HEK293 (cell line): Measurements from ENCODE around the gene ZNF43.

Experiments used
- ATF2 ChIP-seq: fragments of 450-650 bp; formaldehyde crosslinking; IDR thresholded peaks from 2 replicates; pipeline ENCODE4 v1.5.1; 2016; ENCODE audit warnings: missing biosample characterization, missing genetic modification characterization, low read depth
- HOXA7 ChIP-seq: sonication (generic); formaldehyde crosslinking; IDR thresholded peaks from 2 replicates; pipeline ENCODE4 v1.8.1; 2022; ENCODE audit warnings: missing genetic modification reagents, borderline replicate concordance
- MYNN ChIP-seq: fragments of 450-650 bp; formaldehyde crosslinking; IDR thresholded peaks from 2 replicates; pipeline ENCODE4 v1.5.1; 2016; ENCODE audit warnings: missing biosample characterization, missing genetic modification characterization, borderline replicate concordance
- REST ChIP-seq: fragments of 450-650 bp; formaldehyde crosslinking; IDR thresholded peaks from 2 replicates; pipeline ENCODE4 v1.5.1; 2016; ENCODE audit warnings: missing biosample characterization, missing genetic modification characterization
- TF ChIP-seq, protein P1 (sequence below): fragments of 450-650 bp; formaldehyde crosslinking; IDR thresholded peaks from 2 replicates; pipeline ENCODE4 v1.5.1; 2016; ENCODE audit warnings: missing biosample characterization, missing genetic modification characterization

DNA sequence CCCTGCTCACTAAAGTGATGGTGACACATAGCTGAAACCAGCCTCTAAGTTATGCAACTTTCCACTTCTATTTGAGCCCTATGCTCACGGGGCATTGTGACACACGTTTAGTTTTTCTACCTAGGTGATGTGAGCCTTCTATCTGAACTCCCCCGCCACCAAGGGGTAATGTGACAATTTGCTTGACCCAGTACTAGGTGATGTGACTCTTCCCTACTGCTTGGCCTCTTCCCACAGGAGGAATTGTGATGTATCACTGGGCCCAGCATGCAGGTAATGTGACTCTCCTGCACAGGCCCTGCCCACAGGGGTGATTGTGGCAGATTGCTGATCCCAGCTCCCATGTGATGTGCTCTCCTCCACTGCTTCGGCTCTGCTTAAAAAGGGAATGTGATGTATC is 42.7 kb upstream of the ZNF43 start:
- TF ChIP-seq, protein P1, sequence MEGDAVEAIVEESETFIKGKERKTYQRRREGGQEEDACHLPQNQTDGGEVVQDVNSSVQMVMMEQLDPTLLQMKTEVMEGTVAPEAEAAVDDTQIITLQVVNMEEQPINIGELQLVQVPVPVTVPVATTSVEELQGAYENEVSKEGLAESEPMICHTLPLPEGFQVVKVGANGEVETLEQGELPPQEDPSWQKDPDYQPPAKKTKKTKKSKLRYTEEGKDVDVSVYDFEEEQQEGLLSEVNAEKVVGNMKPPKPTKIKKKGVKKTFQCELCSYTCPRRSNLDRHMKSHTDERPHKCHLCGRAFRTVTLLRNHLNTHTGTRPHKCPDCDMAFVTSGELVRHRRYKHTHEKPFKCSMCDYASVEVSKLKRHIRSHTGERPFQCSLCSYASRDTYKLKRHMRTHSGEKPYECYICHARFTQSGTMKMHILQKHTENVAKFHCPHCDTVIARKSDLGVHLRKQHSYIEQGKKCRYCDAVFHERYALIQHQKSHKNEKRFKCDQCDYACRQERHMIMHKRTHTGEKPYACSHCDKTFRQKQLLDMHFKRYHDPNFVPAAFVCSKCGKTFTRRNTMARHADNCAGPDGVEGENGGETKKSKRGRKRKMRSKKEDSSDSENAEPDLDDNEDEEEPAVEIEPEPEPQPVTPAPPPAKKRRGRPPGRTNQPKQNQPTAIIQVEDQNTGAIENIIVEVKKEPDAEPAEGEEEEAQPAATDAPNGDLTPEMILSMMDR (tag by site-specific recombination), result no peak
- TF ChIP-seq MYNN (tag by site-specific recombination) (no peak), ATF2 (tag by site-specific recombination) (no peak), HOXA7 (CRISPR knock-in tag) (no peak), REST (no peak)
